AG10803 (cell line): ENCODE results near the gene DHX34.
A peak's percentile ranks its signal among the peaks of the same experiment; 100 is the strongest.

ENCODE experiments used
- DNase-seq: peaks from one replicate; pipeline ENCODE4 v3.0.0; 2010; ENCODE audit warnings: low read depth
- H3K4me3 ChIP-seq: 2 replicates; pipeline ENCODE4 v1.5.1; 2011; ENCODE audit warnings: mild to moderate bottlenecking, low read length, control low read depth
- TF ChIP-seq, protein P1 (sequence below): conservative IDR thresholded peaks from 2 replicates; pipeline ENCODE4 v1.5.1; 2011; ENCODE audit warnings: mild to moderate bottlenecking, low read length, control low read depth, inconsistent platforms

Gene DHX34

DNA sequence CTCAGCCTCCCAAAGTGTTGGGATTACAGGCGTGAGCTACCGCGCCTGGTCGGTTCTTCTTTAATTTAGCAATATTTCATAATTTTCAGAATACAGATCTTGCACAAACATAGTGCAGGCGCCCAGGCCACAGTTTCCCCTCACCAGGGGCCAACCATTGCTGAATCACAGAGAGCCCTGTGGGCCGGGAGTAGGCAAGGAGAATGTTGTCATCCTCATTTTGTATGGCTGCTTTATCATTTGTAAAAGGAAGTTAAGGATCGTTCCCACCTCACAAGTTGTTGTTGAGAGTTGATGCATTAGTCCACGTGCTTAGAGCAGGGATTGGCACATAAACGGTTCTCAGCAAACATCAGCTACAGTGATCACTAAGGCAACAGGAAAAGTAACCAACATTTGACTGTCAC, 40.0 kb downstream of the DHX34 start:
- DNase-seq = no peak

DNA sequence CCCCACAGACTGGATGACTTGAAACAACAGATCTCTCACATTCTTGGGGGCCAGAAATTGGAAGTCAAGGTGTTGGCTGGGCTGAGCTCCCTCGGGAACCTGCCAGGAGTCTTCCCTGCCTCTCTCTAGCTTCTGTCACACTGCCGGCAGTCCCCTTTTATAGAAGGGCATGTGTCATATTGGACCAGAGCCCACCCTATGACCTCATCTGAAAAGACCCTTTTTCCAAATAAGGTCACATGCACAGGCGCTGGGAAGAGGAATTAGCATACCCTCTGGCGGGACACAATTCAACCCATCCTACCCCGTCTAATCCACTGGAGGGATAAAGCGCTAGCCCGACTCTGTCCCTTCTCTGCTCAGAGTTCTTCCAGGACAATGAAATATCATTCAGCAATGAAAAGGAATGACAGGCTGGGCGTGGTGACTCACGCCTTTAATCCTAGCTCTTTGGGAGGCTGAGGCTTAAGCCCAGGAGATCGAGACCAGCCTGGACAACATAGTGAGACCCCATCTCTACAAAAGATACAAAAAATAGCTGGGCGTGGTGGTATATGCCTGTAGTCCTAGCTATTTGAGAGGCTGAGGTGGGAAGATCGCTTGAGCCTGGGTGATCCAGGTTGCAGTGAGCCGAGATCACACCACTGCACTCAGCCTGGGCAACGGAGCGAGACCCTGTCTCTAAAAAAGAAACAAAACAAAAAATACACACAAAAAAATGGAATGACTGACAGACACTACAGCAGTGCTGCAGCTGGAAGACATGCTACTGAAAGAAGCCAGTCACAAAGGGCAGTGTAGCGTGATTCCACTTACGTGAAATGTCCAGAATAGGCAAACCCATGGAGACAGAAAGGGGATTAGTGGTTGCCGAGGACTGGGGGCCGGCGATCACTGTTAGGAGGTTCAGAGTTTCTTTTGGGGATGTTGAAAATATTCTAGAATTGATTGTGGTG, 41.7 kb downstream of the DHX34 start:
- H3K4me3 ChIP-seq = no peak overlapping the region
- TF ChIP-seq, protein P1, sequence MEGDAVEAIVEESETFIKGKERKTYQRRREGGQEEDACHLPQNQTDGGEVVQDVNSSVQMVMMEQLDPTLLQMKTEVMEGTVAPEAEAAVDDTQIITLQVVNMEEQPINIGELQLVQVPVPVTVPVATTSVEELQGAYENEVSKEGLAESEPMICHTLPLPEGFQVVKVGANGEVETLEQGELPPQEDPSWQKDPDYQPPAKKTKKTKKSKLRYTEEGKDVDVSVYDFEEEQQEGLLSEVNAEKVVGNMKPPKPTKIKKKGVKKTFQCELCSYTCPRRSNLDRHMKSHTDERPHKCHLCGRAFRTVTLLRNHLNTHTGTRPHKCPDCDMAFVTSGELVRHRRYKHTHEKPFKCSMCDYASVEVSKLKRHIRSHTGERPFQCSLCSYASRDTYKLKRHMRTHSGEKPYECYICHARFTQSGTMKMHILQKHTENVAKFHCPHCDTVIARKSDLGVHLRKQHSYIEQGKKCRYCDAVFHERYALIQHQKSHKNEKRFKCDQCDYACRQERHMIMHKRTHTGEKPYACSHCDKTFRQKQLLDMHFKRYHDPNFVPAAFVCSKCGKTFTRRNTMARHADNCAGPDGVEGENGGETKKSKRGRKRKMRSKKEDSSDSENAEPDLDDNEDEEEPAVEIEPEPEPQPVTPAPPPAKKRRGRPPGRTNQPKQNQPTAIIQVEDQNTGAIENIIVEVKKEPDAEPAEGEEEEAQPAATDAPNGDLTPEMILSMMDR = no peak
- DNase-seq = no peak

More for the DNA sequence above, 40.0 kb downstream of the DHX34 start:
- H3K4me3 ChIP-seq = no peak overlapping the region
- TF ChIP-seq, protein P1 = no peak

DNA sequence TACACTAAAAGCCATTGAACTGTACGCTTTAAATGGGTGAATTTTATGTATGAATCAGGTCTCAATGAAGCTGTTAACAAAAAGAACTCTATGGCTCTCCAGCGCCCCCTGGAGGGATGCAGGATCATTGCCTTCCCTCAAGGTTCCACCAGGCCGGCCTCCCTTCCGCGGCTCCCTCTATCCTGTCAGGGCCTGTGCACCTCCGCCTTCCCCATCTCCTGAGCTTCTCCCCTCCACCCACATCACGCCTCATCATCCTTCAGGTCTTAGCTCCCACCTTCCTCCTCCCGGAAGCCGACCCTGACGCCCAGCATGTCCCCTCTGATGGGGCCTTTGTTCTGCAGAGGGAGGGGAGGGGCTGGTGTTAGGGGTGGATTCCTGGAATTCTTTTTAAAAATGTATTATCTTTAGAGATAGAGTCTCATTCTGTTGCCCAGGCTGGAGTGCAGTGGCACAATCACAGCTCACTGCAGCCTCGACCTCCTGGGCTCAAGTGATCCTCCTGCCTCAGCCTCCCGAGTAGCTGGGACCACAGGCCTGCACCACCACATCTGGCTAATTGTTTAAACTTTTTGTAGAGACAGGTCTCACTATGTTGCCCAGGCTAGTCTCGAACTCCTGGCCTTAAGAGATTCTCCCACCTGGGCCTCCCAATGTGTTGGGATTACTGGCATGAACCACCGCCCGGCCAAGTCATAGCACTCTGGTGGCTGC, 42.6 kb downstream of the DHX34 start:
- peak; percentile 64 for DNase-seq
- no peak overlapping the region for H3K4me3 ChIP-seq
- TF ChIP-seq, protein P1 = peak; percentile 93

DNA sequence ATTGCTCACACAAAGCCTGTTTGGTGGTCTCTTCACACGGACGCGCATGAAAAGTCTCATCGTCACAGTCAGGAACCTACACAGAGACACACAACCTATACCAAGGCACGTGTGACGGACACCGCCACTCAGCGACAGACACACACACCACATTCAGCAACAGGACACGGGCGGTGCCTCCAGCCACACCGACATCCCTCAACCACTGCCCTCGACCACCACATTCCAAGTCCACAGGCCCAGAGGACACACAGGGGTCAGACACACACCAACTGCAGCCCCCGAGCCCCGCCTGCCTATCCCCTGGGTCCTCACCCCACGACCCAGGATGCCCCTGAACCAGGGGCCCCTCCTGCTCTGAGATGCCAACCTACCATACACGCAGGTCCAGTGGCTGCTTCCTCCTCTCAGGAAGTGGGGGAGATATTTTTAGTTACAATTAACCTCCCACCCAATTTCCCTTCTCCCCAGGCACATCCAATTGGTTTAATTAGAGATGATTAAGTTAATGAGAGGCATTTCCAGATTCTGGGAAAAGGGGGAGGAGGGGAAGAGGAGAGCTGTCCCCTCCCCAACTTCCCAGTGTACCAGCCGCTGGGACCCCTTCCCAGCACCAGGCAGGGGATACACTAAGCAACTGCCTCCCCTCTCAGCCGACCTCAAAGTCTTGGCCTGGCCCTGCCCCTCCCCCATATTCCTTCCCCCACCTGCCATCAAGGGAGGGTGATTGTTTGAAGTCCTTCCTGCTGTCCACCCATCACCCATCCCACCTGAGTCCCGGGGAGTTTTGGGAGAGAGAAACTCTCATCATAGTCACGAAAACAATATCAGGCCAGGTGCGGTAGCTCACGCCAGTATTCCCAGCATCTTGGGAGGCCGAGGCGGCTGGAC, 49.8 kb downstream of the DHX34 start:
- H3K4me3 ChIP-seq = no peak overlapping the region
- DNase-seq = no peak
- TF ChIP-seq, protein P1 = no peak

DNA sequence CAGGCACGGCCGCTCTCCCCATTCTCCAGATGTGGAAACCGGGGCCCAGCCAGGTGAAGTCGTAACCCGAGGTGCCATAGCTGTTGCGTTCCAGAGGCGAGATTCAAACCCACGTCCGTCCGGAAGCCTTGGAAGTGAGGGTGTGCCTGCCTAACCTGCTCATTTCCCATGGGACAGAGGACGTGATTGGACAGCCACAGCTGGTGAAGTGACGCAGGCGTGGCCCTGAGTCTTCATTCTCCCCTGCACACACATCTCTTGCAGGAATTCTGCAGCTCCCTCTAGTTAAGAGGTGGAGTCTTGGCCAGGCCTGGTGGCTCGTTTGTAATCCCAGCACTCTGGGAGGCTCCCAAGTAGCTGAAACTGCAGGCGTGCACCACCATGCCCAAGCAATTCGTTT, 53.4 kb downstream of the DHX34 start:
- no peak overlapping the region for H3K4me3 ChIP-seq
- DNase-seq = no peak
- TF ChIP-seq, protein P1 = no peak

DNA sequence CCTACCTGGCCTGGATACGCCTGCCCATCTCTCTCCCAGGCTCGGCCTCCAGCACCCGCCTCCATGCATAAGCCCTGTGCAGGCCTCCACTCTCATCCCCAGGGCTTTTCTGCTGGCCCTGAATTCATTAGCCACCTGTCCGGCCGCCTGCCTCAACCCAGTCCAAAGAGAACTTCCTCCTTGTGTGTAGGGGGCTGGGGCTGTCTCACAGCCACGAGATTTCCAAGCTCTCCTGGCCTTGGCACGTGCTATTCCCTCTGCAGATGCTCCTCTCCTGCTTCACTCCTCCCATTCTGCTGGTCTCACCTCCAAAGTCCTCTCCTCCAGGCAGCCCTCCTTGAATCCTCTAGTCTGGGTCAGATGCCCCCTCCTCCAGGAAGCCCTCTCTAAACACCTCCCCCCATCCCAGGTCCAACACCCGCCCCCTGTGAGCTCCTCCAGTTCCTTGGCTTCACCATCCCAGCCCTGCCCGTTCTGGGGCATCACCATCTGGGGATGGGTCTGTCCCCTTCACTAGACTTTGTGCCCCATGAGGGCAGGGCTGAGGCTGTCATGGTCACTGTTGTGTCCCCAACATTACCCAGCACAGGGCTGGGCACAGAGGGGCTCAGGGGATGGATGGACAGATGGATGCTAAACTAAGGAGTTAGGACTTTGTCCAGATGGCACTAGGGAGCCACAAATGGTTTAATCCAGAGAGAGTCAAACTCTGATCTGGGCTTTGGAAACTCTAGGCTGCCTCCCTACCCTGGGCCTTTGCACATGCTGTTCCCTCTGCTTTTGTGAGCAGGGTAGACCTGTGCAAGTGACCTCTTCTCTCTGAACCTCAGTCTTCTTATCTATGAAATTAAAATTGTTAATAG, 55.5 kb downstream of the DHX34 start:
- no peak overlapping the region for H3K4me3 ChIP-seq
- DNase-seq = no peak
- TF ChIP-seq, protein P1 = no peak
